Transverse colon (tissue), 4 donors: ENCODE results near the gene MAZ. TPM values are rescaled to one million over a fixed set of nuclear protein-coding genes. Genes with fewer than 3 reads are reported as not detected.
"Not testable (repeated sequence)": the region's sequence is repeated elsewhere in the genome, so short reads cannot be mapped to it uniquely, and the experiment has no call there.

Source experiments
- DNase-seq: peaks from one replicate; pipeline ENCODE4 v3.0.0-alpha.2; 2019
- H3K27ac ChIP-seq, 4 donors: fragments of 200-600 bp; sonication (generic); 2 replicates each; pipeline ENCODE4 v1.5.1; 2016 to 2018; ENCODE audit warnings: inconsistent platforms in 4 of 4
- H3K27me3 ChIP-seq: fragments of 200-600 bp; sonication (generic); 2 replicates; pipeline ENCODE4 v1.5.1; 2017; ENCODE audit warnings: inconsistent platforms
- H3K36me3 ChIP-seq, 4 donors: fragments of 200-600 bp; sonication (generic); 2 replicates each; pipeline ENCODE4 v1.5.1; 2017 to 2019; ENCODE audit warnings: inconsistent platforms in 4 of 4
- H3K4me1 ChIP-seq, 4 donors: fragments of 200-600 bp; sonication (generic); 2 replicates each; pipeline ENCODE4 v1.5.1; 2017 to 2020; ENCODE audit warnings: inconsistent platforms in 4 of 4
- H3K4me3 ChIP-seq, 4 donors: fragments of 200-600 bp; sonication (generic); 1 replicate in 1 of 4; 2 replicates in 3 of 4; pipeline versions ENCODE4 v1.5.1 to v1.6.1; 2017 to 2019; ENCODE audit warnings: inconsistent platforms in 4 of 4
- H3K9me3 ChIP-seq, 2 donors: fragments of 200-600 bp; sonication (generic); 2 replicates each; pipeline ENCODE4 v1.5.1; 2017 to 2019; ENCODE audit warnings: inconsistent platforms in 2 of 2
- EP300 ChIP-seq: sonication (generic); formaldehyde crosslinking; IDR thresholded peaks from one replicate; pipeline ENCODE4 v1.6.1; 2017; ENCODE audit warnings: antibody characterized with exemption, low read depth
- POLR2A ChIP-seq: fragments of 450-650 bp; IDR thresholded peaks from one replicate; pipeline ENCODE4 v1.6.1; 2016; ENCODE audit warnings: antibody characterized with exemption, mild to moderate bottlenecking, moderate library complexity
- POLR2AphosphoS5 ChIP-seq, 3 donors: sonication (generic); formaldehyde crosslinking; IDR thresholded peaks; one replicate each; pipeline ENCODE4 v1.6.1; 2016; ENCODE audit warnings: antibody characterized with exemption in 3 of 3
- WGBS, 2 donors: methylation state at CpG; one replicate each; pipeline ENCODE4 v1.1.5; 2018; ENCODE audit warnings: low coverage in 1 of 2; 5-methylcytosine and 5-hydroxymethylcytosine counted together
- in situ Hi-C, 4 donors: fragments of 200-750 bp; cut with MboI; loops; one replicate each; pipeline versions ENCODE4 v1.15.0 to v1.15.1; 2017; ENCODE audit warnings: low sequenced_read_pairs in 3 of 4, low pct_ligation_motif_present in 1 of 4, low pct_unique_long_range_greater_than_20kb in 1 of 4
- intact Hi-C: fragments of 100-400 bp; cut with DNase I; formaldehyde crosslinking; loops from one replicate; pipeline ENCODE4 v1.15.1; 2023; ENCODE audit warnings: low total_unique reads
- total RNA-seq, 4 donors: library from RNA; depleted of rRNA; stranded (reverse); fragments of >200 nt; gene quantifications; one replicate each; pipeline ENCODE4 v1.1.0, GENCODE V29; 2016
- TF ChIP-seq, protein P1 (sequence below), 5 experiments: fragments of 200-600 bp in 3 of 5; fragments of 450-650 bp in 2 of 5; sonication (generic) in 3 of 5; IDR thresholded peaks; 1 replicate in 2 of 5; 2 replicates in 3 of 5; pipeline ENCODE4 v1.5.1; 2016 to 2017; ENCODE audit warnings: antibody characterized with exemption in 5 of 5, inconsistent platforms in 3 of 5, mild to moderate bottlenecking in 2 of 5, moderate library complexity in 1 of 5

The MAZ gene
- total RNA-seq, 4 donors from 2014 or later = 170 to 292 (median 233) TPM

DNA sequence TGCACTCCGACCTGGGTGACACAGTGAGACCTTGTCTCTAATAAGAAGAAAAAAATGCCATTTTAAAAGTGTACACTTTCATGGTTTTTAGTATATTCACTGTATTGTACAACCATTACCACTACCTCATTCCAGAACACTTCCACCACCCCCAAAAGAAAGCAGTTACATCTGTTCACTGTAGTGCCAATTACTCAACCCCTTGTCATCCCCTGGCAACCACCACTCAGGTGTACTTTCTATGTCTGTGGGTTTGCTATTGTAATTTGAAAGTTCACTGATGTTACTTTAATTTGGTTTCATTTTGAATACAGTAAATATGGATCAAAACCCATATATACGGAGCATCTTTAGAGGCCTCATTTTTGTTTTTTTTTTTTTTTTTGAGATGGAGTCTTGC lies 22.2 kb upstream of the MAZ start:
- H3K4me1 ChIP-seq = peaks cover 0 to 3% (median 2%) of the 10 kb centered on the region in 4 donors
- H3K27me3 ChIP-seq = no peaks in the 10 kb centered on the region
- no peaks in the 10 kb centered on the region for H3K9me3 ChIP-seq
- TF ChIP-seq, protein P1, sequence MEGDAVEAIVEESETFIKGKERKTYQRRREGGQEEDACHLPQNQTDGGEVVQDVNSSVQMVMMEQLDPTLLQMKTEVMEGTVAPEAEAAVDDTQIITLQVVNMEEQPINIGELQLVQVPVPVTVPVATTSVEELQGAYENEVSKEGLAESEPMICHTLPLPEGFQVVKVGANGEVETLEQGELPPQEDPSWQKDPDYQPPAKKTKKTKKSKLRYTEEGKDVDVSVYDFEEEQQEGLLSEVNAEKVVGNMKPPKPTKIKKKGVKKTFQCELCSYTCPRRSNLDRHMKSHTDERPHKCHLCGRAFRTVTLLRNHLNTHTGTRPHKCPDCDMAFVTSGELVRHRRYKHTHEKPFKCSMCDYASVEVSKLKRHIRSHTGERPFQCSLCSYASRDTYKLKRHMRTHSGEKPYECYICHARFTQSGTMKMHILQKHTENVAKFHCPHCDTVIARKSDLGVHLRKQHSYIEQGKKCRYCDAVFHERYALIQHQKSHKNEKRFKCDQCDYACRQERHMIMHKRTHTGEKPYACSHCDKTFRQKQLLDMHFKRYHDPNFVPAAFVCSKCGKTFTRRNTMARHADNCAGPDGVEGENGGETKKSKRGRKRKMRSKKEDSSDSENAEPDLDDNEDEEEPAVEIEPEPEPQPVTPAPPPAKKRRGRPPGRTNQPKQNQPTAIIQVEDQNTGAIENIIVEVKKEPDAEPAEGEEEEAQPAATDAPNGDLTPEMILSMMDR (IDR thresholded peaks at IDR 0.05) = no peak
- no peak for TF ChIP-seq POLR2AphosphoS5 (IDR thresholded peaks at IDR 0.05)
- TF ChIP-seq EP300 = no peak
- no peak for TF ChIP-seq POLR2A
- in situ Hi-C loops (no loop called here), intact Hi-C loops (no loop called here)
- no peaks in the 10 kb centered on the region for H3K36me3 ChIP-seq
- DNase-seq = no peak
- WGBS, 2 donors = 84 to 89% methylated on average over 2 of the region's 2 CpGs
- H3K4me3 ChIP-seq = no peak overlapping the region
- no peak overlapping the region for H3K27ac ChIP-seq

- 60% methylated on average over 37 of the region's 38 CpGs; no CpG with 5 or more reads in 1 of the 2 donors for WGBS, 2 donors
- Histone ChIP-seq H3K27me3 (no peaks in the 10 kb centered on the region), H3K27ac (no peak overlapping the region), H3K4me3 (peak overlapping the region in 1 of 4 donors; percentile 21), H3K9me3 (no peaks in the 10 kb centered on the region), H3K4me1 (peaks cover 5 to 10% (median 7%) of the 10 kb centered on the region in 4 donors), H3K36me3 (no peaks in the 10 kb centered on the region)
- no peak for TF ChIP-seq POLR2A
- TF ChIP-seq, protein P1 (IDR thresholded peaks at IDR 0.05) = peak; percentile 42 to 75 (median 61)
- in situ Hi-C loops (no loop called here), intact Hi-C loops (no loop called here)
- peak; percentile 69 for DNase-seq
Measured at GRCh38 chr16:29784901-29785500, 21.3 kb upstream of the MAZ start.

- H3K27ac ChIP-seq, H3K27me3 ChIP-seq, DNase-seq, H3K9me3 ChIP-seq, H3K36me3 ChIP-seq, in situ Hi-C loops, H3K4me3 ChIP-seq, intact Hi-C loops: not testable (repeated sequence)
- peaks cover 11 to 23% (median 19%) of the 10 kb centered on the region in 4 donors for H3K4me1 ChIP-seq
- WGBS, 2 donors = 82 to 100% methylated on average over 1 to 4 of the region's 4 CpGs
Measured at GRCh38 chr16:29787155-29787554, 19.2 kb upstream of the MAZ start.

GRCh38 chr16:29789775-29790182 lies 16.6 kb upstream of the MAZ start:
- no peaks in the 10 kb centered on the region for H3K36me3 ChIP-seq
- 71 to 98% methylated on average over 11 to 20 of the region's 20 CpGs for WGBS, 2 donors
- H3K4me1 ChIP-seq = peaks cover 11 to 29% (median 21%) of the 10 kb centered on the region in 4 donors
- intact Hi-C loops (loop anchor here (1.0 kb wide), 1 partner anchor 27 kb away; the partner anchor contains the start of gene PAGR1), in situ Hi-C loops (no loop called here)
- peak overlapping the region; percentile 90 to 95 (median 92) for H3K27ac ChIP-seq
- no peaks in the 10 kb centered on the region for H3K9me3 ChIP-seq
- no peaks in the 10 kb centered on the region for H3K27me3 ChIP-seq
- TF ChIP-seq POLR2A = no peak
- TF ChIP-seq POLR2AphosphoS5 (IDR thresholded peaks at IDR 0.05) = no peak
- no peak for TF ChIP-seq EP300
- TF ChIP-seq, protein P1 (IDR thresholded peaks at IDR 0.05) = no peak
- H3K4me3 ChIP-seq = peak overlapping the region; percentile 33 to 92 (median 54)
- peak; percentile 15 for DNase-seq
